ENCODE results near the gene SLC34A2. TPM values are rescaled to one million over a fixed set of nuclear protein-coding genes. Genes with fewer than 3 reads are reported as not detected.

SLC34A2 gene
- total and polyA plus RNA-seq, 11 donors = 0.04 to 5.5 TPM; not detected in 9

GRCh38 chr4:25632135-25632534 lies 23.5 kb upstream of the SLC34A2 start:
- ATAC-seq (no peak), DNase-seq (no peak)
- H3K9me3 ChIP-seq = no peaks in the 10 kb centered on the region
- H3K4me1 ChIP-seq = no peaks in the 10 kb centered on the region
- no peak overlapping the region for H3K27ac ChIP-seq
- WGBS, 4 donors = 76 to 83% (median 79%) methylated on average over 4 of the region's 4 CpGs
- H3K27me3 ChIP-seq = peaks cover 0 to 7% (median 0%) of the 10 kb centered on the region in 9 donors
- H3K36me3 ChIP-seq = no peaks in the 10 kb centered on the region
- H3K4me3 ChIP-seq = no peak overlapping the region
- TF ChIP-seq, protein P1, sequence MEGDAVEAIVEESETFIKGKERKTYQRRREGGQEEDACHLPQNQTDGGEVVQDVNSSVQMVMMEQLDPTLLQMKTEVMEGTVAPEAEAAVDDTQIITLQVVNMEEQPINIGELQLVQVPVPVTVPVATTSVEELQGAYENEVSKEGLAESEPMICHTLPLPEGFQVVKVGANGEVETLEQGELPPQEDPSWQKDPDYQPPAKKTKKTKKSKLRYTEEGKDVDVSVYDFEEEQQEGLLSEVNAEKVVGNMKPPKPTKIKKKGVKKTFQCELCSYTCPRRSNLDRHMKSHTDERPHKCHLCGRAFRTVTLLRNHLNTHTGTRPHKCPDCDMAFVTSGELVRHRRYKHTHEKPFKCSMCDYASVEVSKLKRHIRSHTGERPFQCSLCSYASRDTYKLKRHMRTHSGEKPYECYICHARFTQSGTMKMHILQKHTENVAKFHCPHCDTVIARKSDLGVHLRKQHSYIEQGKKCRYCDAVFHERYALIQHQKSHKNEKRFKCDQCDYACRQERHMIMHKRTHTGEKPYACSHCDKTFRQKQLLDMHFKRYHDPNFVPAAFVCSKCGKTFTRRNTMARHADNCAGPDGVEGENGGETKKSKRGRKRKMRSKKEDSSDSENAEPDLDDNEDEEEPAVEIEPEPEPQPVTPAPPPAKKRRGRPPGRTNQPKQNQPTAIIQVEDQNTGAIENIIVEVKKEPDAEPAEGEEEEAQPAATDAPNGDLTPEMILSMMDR (IDR thresholded peaks at IDR 0.05) = no peak
- no peak for TF ChIP-seq POLR2A (IDR thresholded peaks at IDR 0.05)
- intact Hi-C loops (cut with DNase I) = no loop called here

DNA sequence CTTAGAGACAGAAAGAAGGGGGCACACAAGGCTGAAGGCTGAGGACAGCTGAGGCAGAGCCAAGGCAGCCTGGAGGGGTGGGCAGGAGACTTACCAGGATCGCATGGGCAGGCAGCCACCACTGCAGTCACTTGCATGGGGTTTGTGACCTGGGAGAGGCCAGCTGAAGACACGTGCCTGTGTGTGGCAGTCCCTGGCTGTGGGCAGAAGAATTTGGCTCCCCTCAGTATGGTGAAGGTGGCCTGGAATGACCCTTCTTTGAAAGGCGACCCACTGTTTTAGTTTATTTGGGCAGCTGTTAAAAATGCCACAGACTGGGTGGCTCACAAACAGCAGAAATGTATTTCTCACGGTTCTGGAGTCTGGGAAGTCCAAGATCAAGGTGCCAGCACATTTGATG lies 22.1 kb upstream of the SLC34A2 start:
- ATAC-seq = no peak
- WGBS, 4 donors = 72 to 83% (median 79%) methylated on average over 4 of the region's 4 CpGs
- no peaks in the 10 kb centered on the region for H3K36me3 ChIP-seq
- H3K4me3 ChIP-seq = no peak overlapping the region
- TF ChIP-seq, protein P1 (IDR thresholded peaks at IDR 0.05) = no peak
- TF ChIP-seq POLR2A (IDR thresholded peaks at IDR 0.05) = no peak
- DNase-seq = no peak
- no peak overlapping the region for H3K27ac ChIP-seq
- H3K27me3 ChIP-seq = peaks cover 0 to 7% (median 0%) of the 10 kb centered on the region in 9 donors
- no peaks in the 10 kb centered on the region for H3K4me1 ChIP-seq
- H3K9me3 ChIP-seq = no peaks in the 10 kb centered on the region
- intact Hi-C loops (cut with DNase I) = no loop called here

- Histone ChIP-seq H3K4me3 (no peak overlapping the region), H3K4me1 (no peaks in the 10 kb centered on the region), H3K36me3 (no peaks in the 10 kb centered on the region), H3K27me3 (peaks cover 0 to 4% (median 0%) of the 10 kb centered on the region in 9 donors), H3K9me3 (no peaks in the 10 kb centered on the region), H3K27ac (no peak overlapping the region)
- intact Hi-C loops (cut with DNase I) = no loop called here
- TF ChIP-seq, protein P1 (IDR thresholded peaks at IDR 0.05) = no peak
- TF ChIP-seq POLR2A (IDR thresholded peaks at IDR 0.05) = no peak
- no peak for DNase-seq
- 80 to 84% (median 81%) methylated on average over 4 of the region's 4 CpGs for WGBS, 4 donors
- ATAC-seq = no peak
Observed at GRCh38 chr4:25635501-25635900, 20.1 kb upstream of the SLC34A2 start.

DNA sequence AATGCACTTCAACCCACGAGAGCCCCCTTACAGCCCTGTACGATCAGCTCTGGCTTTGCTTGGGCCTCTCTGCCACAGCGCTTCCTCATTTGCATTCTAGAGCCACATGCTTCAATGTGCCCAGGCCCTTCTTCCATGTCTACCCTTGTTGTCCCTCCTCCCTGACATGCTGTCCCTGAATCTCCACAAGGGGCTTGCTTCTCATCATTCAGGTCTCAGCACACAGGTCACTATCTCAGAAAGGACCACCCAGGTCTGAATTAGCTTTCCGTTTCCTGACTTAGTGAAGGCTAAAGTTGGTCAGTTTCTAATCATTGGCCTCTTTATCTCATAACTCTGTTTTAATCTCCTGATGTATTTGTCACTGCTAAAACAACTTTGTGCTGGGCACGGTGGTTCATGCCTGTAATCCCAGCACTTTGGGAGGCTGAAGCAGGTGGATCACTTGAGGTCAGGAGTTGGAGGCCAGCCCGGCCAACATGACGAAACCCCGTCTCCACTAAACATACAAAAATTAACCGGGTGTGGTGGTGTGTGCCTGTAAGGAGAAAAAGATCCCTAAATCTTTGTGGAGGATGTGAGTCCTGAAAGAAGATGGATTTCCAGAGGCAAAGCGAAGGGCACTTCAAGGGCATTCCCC lies 17.9 kb upstream of the SLC34A2 start:
- H3K9me3 ChIP-seq = no peaks in the 10 kb centered on the region
- DNase-seq = no peak
- no peak overlapping the region for H3K4me3 ChIP-seq
- no peaks in the 10 kb centered on the region for H3K27me3 ChIP-seq
- H3K36me3 ChIP-seq = no peaks in the 10 kb centered on the region
- ATAC-seq = no peak
- no peak for TF ChIP-seq POLR2A (IDR thresholded peaks at IDR 0.05)
- TF ChIP-seq, protein P1 (IDR thresholded peaks at IDR 0.05) = no peak
- H3K27ac ChIP-seq = no peak overlapping the region
- intact Hi-C loops (cut with DNase I) = no loop called here
- WGBS, 4 donors = 83 to 86% (median 83%) methylated on average over 10 of the region's 10 CpGs
- no peaks in the 10 kb centered on the region for H3K4me1 ChIP-seq
